Right hindlimb (tissue), 1 donor: ENCODE measurements around the gene PAXX.
A peak's percentile ranks its signal among the peaks of the same experiment; 100 is the strongest.
"Not testable (repeated sequence)": the region's sequence is repeated elsewhere in the genome, so short reads cannot be mapped to it uniquely, and the experiment has no call there.

Experiments used
- DNase-seq: peaks from one replicate; pipeline ENCODE4 v3.0.0-alpha.2; 2018

Gene PAXX

DNA sequence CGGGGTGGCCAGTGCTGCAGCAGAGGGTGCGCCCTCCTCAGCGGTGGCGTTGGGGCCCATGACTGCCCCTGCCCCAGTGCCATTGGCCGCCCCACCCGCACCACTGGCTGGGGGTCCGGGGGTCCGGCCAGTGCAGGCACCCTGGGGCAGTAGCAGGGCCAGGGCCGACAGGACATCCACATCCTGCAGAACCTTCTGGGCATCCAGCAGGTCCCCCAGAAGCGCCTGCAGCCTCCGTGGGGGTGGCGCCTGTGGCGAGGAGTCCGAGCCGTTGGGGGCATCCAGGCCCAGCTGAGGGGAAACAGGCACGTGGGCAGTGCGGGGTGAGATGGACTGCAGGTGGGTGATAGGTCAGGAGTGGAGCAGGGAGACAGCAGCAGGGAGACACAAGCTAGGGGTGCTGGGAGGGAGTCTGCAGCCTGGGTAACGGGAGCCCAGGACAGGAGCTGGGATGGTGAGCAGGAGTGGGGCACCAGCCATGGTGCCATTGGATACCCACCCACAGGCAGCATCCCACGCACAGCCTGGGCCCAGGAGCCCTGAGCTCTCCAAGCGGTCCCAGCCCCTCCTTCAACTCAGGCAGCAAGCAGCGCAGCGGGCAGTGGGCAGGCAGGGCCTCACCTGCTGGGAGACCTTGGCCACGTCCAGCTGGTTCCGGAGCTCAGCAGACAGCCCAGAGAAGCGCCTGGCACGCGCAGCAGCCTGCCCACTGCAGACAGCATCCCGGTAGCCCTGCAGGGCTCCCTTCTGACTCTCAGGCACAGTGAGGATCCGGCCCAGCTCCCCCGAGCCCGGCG lies 28.7 kb downstream of the PAXX start:
- DNase-seq = no peak

DNA sequence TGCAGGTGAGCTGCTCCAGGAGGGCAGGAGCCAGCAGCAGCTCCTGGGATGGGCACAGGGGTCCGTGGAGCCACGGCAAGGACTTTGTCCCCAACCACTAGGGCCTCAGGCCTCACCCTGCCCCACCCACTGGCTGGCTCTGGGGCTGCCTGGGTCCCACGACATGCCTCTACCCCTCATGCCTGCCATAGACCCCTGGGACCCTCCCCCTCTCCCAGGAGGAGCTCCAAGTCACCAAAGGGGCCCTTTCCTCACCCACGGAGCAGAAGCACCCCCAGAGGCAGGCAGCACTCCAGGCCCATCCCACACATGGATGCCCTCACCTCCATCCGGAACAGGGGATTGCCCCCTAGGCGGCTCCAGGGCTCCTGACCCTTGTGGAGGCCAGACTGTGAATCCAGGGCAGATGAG lies 29.4 kb downstream of the PAXX start:
- no peak for DNase-seq

DNA sequence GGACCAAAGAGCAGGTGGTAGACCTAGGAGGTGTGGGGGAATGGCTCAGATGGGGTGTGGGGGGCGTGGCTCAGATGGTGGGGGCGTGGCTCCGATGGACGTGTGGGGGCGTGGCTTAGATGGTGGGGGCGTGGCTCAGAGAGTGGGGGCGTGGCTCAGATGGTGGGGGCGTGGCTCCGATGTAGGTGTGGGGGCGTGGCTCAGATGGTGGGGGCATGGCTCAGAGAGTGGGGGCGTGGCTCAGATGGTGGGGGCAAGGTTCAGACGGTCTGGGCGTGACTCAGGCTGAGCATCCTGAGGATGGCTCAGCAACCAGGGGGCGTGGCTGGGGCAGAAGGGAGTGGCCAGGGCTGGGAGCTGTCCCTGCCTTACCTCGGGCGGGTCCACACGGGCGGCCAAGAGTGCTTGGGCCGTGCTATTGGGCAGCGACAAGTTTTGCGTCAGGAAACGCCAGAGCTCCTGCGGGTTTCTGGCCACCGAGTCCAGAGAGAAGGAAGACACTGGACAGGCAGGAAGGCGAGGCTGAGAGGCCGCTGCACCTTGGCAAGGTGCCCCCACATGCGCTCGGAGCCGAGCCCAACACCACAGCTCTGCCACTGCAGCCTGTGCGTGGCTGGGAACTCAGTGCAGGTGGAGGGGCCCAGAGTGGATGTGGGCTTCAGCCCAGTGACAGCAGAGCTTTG lies 29.9 kb downstream of the PAXX start:
- DNase-seq = no peak

DNA sequence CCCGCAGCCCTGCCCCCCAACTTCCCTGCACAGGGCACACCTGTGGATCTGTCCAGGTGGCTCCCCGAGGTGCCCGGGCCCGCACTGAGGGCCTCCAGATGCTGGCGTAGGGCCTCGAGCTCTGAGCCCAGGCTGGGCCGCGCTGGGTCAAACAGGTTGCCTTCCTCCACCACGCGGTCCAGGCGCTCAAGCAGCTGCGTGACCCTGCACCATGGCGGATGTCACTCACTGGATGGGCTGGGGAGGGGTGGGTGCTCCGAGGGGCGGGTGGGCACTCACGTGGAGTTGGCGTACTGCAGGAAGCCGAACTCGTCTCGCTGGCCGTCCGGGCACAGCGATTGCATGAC lies 30.4 kb downstream of the PAXX start:
- DNase-seq = no peak

DNA sequence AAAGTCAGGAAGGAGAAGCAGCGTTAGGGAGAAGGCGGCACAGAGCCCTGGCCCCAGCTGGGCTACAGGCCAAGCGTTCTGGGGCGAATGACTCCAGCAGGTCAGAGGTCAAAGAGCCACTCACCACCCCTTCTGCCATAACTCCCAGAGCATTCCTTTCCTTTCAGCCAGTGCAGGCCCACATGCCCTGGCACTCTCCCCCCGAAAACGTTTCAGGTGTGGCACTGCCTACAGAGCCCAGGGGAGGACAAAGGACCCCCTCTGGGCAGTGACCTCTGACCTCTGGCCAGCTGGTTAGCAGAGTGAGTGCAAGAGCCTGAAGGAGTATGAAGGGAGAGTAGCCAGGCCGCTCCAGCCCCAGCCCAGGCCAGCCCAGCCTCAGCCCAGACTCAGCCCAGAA lies 30.9 kb downstream of the PAXX start:
- DNase-seq = no peak

DNA sequence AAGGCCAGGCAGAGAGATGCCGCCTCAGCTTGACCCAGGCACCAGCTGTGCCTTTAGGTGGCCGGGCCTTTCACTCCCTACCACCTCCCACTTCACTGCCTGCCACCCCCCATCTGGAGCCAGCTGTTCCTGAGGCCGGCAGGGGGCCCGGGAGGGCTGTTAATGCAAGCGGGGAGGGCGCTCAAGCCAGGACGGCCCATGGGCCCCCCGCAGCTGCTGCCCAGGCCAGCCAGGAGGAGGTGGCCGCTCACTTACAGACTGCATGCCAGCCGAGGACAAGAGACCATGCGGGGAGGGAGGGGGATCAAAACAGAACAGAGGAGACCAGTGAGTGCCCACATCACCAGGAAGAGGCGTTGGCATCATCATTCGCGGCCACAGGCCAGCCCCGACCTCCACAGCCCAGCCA lies 31.4 kb downstream of the PAXX start:
- no peak for DNase-seq

DNA sequence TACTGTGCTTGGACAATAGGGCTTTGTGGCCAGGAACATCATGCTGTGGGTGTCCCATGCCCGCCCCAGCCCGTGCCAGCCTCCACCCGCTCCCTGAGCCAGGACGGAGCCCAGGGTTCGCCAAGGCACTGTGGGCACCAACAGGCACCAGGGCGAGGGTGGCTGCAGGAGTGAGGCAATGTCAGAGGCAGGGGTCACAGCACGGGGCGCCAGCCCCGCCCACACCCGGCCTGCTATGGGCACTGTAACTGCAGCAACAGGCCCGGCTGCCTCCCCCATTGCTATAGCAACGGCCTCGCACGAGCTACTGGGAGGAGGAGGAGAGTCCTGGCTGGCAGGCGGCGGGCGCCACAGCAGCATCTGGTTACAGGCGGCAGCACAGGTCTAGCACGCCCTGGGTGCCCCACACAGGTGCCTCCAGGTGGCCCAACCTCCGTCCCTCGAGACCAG lies 33.3 kb downstream of the PAXX start:
- no peak for DNase-seq

DNA sequence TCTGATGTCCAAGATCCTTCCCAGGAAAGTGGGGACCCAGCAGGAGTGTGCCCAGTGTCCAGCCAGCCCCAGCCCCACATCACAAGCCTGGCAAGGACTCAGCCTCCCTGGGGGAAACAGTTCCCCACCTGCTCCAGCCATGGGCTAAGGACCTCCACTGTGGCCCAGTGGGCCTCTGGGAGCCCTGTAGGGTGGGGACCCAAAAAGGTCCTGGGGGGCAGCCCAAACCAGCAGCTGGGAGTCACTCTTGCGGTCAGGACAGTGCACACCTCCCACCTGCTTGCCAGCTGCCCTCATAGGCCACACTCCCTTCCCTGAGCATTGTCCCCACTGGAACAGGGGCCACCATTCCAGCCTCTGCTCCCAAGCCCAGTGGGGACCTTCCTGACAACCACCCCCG lies 34.2 kb downstream of the PAXX start:
- no peak for DNase-seq

DNA sequence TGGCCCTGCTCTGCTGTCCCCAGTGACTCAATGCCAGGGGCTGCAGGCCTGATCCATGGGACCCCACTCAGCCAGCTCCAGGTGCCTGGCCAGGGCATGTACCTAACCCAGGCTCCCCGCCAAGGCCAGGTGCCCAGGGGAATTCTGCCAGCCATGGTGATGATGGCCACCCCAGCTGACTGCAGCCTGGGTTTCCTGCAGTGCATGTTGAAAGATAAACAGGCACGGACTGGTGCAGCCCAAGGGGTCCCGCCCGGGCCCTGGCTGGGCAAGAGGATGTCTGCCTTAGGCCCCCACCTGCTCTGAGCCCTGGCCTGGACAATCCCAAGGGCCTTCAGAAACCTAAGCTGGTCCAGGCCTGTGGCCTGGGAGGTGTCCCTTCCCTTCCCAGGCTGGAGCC lies 34.6 kb downstream of the PAXX start:
- DNase-seq = no peak

DNA sequence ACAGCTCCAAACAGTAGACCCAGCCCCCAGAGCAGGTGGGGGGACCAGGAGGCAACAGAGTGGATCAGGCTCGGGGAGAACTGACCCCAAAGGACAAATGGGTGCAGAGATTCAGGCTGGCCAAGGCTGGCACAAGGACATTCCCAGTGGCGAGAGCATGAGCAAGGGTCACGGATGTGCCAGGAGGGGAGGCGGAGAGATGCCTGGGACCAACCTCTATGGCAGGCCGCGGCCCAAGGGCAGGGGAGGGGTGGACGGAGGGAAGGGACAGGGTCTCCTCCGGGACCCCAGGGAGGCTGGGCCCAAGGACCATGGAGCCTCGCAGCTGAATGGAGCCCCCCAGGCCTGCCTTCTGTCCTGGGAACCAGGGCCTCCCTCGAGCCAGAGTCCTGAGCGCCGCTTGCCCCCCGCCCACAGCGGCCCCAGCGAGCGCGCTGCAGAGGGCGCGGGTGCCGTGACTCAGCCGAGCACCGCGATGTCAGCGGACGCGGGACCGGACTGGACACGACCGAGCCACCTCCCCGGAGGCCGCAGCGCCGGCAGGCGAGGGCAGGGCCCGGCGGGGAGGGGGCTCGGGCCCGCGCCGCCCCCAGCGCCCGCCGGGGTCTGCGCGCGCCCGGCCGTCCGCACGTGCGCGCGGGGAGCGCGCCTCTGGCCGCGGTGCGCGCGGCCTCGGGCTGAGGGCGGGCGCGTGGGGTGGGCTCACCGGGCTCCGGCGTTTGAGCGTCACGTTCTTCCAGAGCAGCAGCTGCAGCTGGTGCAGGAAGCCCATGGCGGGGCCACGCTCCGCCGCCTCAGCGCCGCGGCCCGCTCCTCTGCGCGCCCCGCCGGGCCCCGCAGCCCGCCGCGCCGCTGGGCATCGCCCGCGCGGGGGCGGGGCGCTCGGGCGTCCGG lies 35.4 kb downstream of the PAXX start, which contains the start of gene ABCA2:
Gene ABCA2 (minus strand): TSS at position 869 of the 894 bp plus-strand sequence. CDS start 97 bp downstream, at position 772.
- peak; percentile 54 for DNase-seq

DNA sequence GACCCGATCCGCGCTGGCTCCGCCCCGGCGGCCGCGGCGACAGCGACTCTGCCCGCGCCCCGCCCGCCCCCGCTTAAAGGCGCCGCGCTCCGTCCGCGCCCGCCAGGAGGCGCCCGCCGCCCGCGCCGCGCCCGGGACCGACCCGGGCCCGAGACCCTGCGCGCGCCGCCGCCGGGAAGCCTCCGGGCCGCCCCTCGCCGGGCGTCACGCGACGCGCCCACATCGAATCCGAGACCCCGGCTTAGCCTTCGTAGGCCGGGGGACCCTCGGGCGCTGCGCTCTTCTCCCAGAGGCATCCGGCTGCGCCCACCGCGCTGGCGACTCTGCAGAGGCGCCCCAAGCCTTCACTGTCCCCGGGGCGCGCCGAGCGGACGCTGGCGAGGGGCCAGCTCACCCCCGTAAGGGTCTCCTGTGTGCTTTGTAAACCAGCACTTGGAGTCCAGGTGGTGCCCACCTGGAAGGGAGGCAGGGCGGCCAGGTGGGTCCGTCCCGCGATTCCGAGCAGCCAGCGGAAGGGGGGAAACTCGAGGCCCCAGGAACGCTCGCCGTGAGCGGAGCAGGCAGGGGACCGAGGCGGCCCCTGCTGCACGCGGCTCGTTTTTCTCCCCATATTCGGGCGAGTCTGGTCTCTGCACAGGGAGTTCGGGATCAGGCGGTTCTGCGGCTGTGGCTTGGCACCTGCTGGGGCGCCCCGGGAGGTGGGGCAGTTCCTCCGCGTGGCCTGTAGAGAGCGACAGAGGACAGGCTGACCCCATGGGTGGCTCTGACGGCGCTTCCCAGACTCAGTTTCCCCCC lies 36.2 kb downstream of the PAXX start:
- peak; percentile 60 for DNase-seq

DNA sequence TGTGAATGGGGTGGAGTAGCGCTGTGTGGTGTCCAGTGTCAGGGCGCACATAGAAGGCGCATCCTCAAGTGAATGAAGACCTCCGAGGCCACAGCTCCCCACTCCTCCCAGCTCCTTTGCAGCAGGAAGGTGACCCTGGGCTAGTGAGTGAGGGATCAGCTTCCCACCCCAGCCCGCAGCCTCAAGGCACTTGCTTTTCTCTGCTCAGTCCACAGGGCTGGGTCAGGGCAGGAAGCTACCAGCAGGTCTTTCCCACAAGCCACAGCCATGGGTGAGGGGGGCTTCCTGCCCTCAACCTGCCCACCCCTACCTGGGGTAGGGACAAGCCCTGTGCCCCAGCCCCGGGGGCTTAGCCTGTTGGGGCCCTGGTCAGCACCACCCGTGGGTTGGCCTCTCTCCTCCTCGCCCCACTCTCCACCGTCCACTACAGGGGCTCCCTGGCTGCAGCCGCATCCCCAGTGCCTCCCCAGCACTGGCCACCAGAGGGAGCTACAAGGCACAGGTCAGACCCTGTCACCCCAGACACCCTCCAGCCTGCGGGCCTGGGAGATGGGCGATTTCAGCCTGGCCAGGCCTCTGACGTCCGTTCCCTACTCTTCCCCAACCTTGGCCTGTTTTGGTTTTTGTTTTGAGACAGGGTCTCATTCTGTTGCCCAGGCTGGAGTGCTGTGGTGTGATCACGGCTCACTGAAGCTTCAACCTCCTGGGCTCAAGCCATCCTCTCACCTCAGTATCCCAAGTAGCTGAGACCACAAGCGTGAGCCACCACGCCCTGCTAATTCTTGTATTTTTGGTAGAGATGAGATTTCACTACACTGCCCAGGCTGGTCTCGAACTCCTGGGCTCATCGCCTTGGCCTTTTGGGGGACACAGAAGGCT lies 37.1 kb downstream of the PAXX start:
- peak; percentile 73 for DNase-seq

DNA sequence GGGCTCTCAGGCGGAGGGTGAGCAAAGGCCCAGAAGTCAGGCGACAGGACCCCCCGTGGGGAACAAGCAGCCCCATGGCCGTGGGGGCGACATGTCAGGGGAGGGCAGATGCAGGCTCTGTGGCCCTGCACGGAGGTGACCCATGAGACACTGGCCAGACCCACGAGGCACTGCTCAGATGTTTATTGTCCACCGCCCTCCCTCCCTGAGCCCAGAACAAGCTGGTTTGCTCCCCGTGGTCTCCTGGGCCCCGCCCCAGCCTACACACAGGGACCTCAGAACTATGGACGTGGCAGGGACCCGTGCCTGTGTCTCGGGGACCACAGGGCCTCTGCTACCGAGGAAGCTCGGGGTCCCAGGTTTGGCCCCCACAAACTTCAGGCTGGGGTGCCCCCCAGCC lies 37.8 kb downstream of the PAXX start:
- DNase-seq = no peak

DNA sequence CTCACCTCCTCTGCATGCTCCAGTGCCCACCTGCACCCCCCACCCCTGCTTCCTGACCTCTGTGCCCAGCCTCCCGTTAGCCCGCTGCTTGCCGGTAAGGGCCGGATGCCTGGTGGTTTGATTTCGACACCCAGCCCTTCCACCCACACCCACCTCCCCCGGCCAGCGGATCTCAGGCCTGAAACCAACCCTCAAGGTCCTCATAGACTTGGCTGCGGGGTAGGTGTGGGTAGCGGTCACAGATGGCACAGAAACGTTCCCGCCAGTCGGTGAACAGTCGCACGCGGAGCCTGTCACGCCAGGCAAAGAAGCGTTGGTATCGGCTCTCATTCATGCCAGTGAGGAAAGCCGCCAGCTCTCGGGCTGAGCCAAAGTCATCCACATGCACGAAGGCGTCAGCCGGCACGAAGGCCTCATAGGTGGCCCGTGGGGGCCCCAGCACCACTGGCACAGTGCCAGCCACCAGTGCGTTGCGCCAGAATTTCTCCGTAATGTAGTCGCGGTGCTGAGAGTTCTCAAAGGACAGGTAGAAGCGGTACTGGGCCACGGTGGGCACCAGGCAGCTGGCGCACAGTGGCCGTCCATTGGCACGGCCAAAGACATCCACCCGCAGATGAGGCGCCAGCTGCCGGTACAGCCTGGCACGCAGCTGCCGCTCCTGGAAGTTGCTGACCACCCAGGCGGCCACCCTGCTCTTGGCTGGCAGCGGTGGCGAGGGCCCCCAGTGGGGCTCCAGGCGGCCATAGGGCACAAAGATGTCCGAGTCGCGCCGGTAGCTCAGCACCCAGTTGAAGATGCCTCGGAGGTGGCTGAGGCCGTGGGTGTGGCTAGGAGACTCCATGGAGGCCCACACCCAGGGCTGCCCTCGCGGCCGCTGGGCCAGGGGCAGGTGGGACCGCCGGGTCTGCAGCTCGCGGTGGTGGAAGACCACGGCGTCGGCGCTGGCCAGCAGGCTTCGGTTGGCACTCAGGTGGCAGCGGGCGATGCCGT lies 38.6 kb downstream of the PAXX start:
- DNase-seq = no peak

DNA sequence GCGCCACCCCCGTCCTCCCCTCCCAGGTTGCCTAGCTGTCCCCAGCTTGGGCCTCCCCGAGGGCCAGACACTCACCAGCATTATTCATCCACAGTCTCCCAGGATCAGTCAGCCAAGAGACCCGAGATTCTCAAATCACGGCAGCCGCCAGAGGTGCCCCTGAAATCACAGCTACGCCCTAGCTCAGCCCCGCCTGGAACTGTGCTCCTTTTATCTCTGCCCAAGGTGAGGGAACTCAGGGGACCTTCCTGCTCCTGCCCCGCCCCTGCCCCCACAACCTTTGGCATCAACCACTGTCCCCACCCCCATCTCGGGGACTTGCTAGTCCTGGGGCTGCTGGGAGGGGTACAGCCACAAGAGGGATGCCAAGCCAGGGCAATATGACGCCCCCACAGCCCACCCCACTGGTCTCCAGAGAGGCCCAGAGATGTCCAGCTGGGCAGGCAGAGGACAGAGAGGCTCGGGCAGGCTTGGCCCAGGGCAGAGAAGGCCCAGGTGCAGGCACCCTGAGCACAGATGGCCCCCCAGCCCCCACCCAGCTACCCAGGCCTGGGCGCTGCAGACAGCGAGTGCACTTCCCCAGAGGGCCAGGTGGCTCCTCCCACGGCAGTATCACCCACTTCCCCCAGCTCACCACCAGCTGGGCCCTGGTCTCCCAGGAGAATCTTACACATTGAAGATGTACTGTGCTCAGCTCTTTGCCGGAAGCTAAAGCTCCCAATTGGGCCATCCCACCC lies 39.9 kb downstream of the PAXX start, which contains the start of gene FUT7:
Gene FUT7 (minus strand): TSS at position 185 of the 737 bp plus-strand sequence. CDS start 97 bp downstream, at position 88.
- no peak for DNase-seq

DNA sequence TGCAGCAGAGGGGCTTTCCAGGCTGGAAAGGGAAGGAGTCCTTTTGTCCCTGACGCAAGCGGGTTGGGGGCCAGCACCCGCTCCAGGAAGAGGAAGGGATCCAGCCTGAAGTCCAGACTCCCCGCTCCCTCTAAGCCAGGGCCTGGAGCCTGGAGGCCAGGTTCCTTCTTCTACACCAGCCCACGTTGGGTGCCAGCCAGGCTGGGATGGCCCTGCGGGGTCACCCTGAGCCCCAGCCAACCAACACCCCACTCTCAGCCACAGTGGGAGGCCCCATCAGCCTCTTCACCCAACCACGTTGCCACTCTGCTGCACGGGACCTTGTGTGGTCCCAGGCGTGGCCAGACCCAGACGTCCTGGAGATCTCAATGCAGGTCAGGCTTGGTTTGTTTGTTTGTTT lies 40.6 kb downstream of the PAXX start:
- no peak for DNase-seq

DNA sequence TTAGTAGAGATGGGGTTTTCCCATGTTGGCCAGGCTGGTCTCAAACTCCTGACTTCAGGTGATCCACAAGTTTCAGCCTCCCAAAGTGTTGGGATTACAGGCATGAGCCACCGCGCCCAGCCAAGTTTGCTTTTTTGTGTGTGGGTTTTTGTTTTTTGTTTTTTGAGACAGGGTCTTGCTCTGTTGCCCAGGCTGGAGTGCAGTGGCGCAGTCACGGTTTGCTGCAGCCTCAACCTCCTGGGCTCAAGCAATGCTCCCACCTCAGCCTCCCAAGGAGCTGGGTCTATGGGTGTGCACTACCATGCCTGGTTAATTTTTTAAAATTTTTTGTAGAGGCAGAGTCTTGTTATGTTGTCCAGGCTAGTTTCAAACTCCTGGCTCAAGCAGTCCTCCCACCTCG lies 41.3 kb downstream of the PAXX start:
- not testable (repeated sequence) for DNase-seq

DNA sequence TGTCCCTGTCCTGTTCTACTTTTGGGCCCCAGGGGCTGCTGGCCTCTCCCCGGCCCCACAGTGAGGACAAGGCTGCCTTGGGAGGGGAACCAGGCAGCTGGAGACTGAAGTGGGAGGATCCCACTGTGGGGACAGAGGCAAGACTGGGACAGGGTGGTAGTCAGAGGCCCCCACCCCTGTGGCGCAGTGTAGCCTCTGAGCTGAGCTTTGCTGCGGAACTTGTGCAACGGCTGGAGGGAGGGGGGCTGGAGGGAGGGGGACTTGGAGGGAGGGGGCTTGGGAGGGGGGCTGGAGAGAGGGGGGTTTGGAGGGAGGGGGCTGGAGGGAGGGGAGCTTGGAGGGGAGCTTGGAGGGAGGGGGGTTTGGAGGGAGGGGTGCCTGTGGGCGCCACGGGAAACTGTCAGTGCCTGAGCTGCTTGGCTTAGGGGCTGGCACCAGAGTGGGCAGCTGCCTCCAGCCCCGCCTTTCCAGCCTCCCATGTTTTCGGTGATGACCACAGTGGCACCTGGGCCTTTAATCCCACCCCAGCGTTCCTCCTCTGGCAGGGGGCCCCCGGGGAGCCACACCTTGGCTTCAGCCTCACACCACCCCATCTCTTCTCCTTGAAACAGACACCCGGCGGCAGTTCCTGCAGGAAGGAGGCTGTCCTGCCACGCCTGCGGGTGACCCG lies 42.0 kb downstream of the PAXX start:
- no peak for DNase-seq
